Measurements from ENCODE around the gene THRB.

- TF ChIP-seq CTCF (IDR thresholded peaks at IDR 0.05), result no peak
- TF ChIP-seq POLR2AphosphoS5 (IDR thresholded peaks at IDR 0.05), result no peak
Measured at GRCh38 chr3:24190256-24190655, 304.4 kb downstream of the THRB start.
